Measurements from ENCODE around the gene BRD9.

Gene BRD9

DNA sequence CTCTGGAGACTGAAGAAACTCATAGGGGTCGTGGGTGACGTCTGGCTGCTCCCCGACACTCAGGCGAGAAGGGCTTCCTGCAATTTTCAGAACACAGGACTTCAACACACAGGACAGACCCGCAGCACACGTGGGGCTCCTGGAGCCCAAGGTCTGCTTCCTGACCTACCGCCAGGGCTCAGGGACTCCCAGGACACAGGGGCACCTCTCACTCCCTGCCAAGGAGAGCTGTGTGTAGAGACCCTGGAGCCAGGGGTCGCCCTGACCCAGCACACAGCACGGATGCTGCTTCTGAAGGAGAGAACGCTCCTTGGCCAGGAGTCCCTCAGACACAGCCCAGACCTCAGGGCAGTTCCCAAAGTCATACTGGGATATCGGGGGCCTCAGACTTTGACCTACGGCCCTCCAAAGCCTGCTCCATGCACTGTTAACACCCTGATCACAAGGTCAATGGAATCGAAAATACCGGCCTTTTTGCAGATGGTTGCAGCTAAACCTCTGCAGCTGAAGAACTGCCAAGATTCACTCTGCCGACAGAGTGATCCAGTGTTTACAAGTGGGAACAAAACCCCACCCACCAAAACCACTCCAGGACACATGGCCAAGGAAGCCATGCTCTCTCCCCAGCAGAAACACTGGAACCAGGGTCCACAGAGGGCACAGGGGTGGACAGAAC is 28.0 kb downstream of the BRD9 start:
- Histone ChIP-seq H3K27ac (no peak overlapping the region), H3K9me3 (no peaks in the 10 kb centered on the region), H3K4me3 (no peak overlapping the region), H3K4me1 (no peaks in the 10 kb centered on the region), H3K36me3 (peaks cover 53 to 92% (median 74%) of the 10 kb centered on the region in 3 donors), H3K27me3 (no peaks in the 10 kb centered on the region)
- intact Hi-C loops (cut with DNase I; ENCODE audit: low total_unique reads) = no loop called here
- DNase-seq = no peak
- TF ChIP-seq, protein P1, sequence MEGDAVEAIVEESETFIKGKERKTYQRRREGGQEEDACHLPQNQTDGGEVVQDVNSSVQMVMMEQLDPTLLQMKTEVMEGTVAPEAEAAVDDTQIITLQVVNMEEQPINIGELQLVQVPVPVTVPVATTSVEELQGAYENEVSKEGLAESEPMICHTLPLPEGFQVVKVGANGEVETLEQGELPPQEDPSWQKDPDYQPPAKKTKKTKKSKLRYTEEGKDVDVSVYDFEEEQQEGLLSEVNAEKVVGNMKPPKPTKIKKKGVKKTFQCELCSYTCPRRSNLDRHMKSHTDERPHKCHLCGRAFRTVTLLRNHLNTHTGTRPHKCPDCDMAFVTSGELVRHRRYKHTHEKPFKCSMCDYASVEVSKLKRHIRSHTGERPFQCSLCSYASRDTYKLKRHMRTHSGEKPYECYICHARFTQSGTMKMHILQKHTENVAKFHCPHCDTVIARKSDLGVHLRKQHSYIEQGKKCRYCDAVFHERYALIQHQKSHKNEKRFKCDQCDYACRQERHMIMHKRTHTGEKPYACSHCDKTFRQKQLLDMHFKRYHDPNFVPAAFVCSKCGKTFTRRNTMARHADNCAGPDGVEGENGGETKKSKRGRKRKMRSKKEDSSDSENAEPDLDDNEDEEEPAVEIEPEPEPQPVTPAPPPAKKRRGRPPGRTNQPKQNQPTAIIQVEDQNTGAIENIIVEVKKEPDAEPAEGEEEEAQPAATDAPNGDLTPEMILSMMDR (IDR thresholded peaks at IDR 0.05) = no peak

DNA sequence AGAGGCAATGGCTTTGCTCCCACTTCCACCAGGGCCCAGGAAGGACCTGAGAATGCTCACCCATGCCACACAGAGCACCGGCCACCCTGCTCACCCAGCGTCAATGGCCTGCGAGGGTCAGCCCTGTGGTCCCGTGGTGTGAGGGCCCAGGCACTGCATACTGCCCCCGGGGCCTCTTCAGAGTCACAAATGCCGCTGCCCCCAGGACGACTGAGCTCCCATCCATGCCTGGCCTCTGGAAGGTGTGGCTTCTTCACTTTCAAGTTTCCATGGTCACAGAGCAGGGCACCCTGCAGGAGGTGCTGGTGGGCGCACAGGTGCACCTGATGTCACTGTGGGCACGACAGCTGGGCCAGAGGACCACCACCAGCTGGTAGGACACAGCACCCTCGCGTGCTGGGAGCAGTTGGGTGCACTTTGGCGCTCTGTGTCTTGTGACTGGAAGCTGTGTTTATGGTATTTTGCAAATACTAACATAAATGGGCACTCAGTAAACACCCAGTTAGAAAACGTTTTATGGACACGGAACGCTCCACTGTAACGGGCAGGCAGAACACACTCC is 29.3 kb downstream of the BRD9 start:
- Histone ChIP-seq H3K9me3 (no peaks in the 10 kb centered on the region), H3K4me3 (no peak overlapping the region), H3K27ac (no peak overlapping the region), H3K27me3 (no peaks in the 10 kb centered on the region), H3K36me3 (peaks cover 40 to 84% (median 61%) of the 10 kb centered on the region in 3 donors), H3K4me1 (no peaks in the 10 kb centered on the region)
- DNase-seq = no peak
- intact Hi-C loops (cut with DNase I; ENCODE audit: low total_unique reads) = no loop called here
- TF ChIP-seq, protein P1 (IDR thresholded peaks at IDR 0.05) = no peak

DNA sequence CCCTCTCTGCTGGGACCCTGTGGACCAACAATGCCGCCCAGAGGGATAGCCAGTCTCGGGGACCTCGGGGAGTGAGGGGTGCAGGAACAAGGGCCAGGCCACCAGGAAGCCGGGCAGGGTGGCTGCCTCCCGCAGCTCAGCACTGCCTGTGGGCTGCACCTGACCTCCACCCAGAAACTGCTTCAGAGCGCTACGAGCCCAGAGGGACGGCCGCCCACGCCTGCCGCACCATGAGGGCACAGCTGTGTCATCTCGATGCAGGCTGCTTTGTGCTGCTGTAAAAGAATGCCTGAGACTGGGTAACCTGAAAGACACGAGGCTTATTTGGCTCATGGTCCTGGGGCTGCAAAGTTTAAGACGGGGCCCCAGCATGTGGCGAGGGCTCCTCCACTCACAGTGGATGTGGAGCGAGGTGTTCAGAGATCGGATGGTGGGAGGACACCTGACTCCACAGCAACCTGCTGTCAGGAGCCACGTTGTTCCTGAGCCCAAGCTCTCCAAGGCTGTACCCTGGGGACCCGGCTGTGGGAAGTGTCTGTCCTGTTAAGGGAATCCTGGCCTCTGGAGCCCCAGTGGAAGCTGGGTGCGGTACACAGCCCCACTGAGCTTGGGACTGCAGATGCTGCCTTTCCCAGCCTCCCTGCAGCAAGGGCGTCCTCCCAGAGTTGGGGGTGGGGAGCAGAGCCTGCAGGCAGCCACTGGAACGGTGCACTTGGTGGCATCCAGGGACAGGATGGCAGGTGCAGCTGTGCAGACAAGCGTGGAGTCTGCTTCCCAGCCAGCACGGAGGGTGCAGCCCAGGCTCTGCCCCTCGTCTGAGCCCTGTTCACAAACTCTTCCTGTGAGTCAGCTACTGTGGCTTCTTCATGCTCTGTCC is 30.0 kb downstream of the BRD9 start:
- intact Hi-C loops (cut with DNase I; ENCODE audit: low total_unique reads) = no loop called here
- Histone ChIP-seq H3K9me3 (no peaks in the 10 kb centered on the region), H3K4me3 (no peak overlapping the region), H3K27ac (no peak overlapping the region), H3K4me1 (no peaks in the 10 kb centered on the region), H3K36me3 (peaks cover 33 to 76% (median 54%) of the 10 kb centered on the region in 3 donors), H3K27me3 (no peaks in the 10 kb centered on the region)
- TF ChIP-seq, protein P1 (IDR thresholded peaks at IDR 0.05) = no peak
- no peak for DNase-seq

DNA sequence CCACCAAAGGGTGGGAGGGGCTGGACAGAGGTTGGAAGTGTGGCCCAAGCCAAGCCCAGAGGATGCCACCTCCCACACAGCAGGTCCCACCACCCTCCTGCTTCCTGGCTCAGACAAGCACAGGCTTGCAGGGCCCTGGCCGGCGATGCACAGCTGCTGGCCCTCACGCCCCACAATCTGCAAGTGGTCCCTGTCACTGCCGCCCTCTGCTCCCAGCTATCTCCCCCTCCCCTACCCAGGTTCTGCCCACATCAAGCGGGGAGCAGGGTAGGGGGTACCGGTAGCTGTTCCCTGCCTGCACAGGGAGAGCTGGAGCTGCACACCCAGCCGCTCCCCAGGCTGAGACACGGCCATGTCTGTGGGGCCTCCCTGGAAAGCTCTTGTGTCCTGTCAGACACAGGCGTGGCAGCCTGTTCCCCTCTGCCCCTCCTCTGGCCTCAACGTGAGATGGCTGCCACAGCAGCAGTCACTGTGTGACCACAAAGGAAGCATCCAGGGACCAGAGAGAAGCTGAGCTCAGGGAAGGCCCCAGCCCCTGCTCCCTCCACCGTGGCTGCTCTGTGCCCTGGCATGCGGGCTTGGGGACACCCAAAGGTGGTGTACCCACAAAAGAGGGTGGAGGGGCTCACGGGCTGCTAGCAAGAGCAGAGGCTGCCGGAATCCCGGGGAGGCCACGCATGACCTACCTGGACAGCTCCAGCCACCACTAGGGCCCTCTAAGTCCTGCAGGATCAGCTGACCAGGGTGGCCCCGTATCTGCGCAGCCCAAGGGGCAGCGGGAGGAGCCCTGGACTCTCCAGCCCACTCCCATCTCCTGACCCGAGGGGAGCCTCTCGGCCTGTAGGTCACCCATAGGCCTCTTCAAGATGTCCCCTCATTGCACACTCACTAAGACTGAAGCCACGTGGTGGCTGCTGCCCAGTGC is 30.9 kb downstream of the BRD9 start:
- no peaks in the 10 kb centered on the region for H3K27me3 ChIP-seq
- H3K36me3 ChIP-seq = peaks cover 24 to 67% (median 45%) of the 10 kb centered on the region in 3 donors
- H3K4me3 ChIP-seq = no peak overlapping the region
- no peaks in the 10 kb centered on the region for H3K4me1 ChIP-seq
- TF ChIP-seq, protein P1 (IDR thresholded peaks at IDR 0.05) = no peak
- no peaks in the 10 kb centered on the region for H3K9me3 ChIP-seq
- intact Hi-C loops (cut with DNase I; ENCODE audit: low total_unique reads) = no loop called here
- DNase-seq = no peak
- no peak overlapping the region for H3K27ac ChIP-seq

DNA sequence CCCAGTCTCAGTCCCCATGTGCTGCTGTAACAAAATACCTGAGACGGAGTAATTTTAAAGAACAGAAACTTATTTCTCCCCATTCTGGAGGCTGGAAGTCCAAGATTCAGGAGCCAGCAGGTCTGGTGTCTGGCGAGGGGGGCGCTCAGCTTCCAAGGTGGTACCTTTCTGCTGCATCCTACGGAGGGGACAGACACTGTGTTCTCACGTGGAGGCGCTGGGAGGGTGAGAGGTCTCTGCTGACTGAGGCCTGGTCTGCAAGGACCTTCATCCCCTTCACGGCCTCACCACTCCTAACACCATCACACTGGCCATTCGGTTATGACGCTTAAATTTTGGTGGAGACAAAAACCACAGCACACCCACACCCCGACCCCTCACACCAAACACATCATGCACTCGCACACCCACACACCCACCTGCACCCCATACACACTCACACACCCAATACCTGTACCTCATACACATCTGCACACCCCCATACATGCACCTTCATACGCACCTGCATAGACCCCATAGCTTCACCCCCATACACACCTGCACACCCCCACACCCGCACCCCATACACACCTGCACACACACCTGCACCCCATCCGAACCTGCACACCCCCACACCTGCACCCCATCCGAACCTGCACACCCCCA is 32.0 kb downstream of the BRD9 start:
- TF ChIP-seq, protein P1 (IDR thresholded peaks at IDR 0.05) = no peak
- intact Hi-C loops (cut with DNase I; ENCODE audit: low total_unique reads) = no loop called here
- H3K27ac ChIP-seq = no peak overlapping the region

More for the DNA sequence above, 32.0 kb downstream of the BRD9 start:
- Histone ChIP-seq H3K27me3 (peaks cover 0 to 3% of the 10 kb centered on the region in 2 donors), H3K9me3 (no peaks in the 10 kb centered on the region), H3K4me3 (no peak overlapping the region), H3K36me3 (peaks cover 19 to 57% (median 36%) of the 10 kb centered on the region in 3 donors), H3K4me1 (no peaks in the 10 kb centered on the region)
- no peak for DNase-seq

Data from tibial artery (tissue), 4 donors.